Testis (tissue), 3 donors: Measurements from ENCODE around the gene CACNB2. TPM values are rescaled to one million over a fixed set of nuclear protein-coding genes. Genes with fewer than 3 reads are reported as not detected.

Source experiments
- DNase-seq: peaks from one replicate; pipeline ENCODE4 v3.0.0-alpha.2; 2019
- H3K27ac ChIP-seq, 2 donors: fragments of 200-600 bp; sonication (generic); one replicate each; pipeline ENCODE4 v1.5.1; 2019
- H3K27me3 ChIP-seq: fragments of 200-600 bp; sonication (generic); one replicate; pipeline ENCODE4 v1.5.1; 2019
- H3K36me3 ChIP-seq: fragments of 200-600 bp; sonication (generic); one replicate; pipeline ENCODE4 v1.5.1; 2017; ENCODE audit warnings: low read depth; ENCODE audit errors: missing control alignments
- H3K4me1 ChIP-seq: fragments of 200-600 bp; sonication (generic); one replicate; pipeline ENCODE4 v1.5.1; 2019
- H3K4me3 ChIP-seq, 2 donors: fragments of 200-600 bp; sonication (generic); one replicate each; pipeline ENCODE4 v1.5.1; 2017 to 2019
- H3K9me3 ChIP-seq: fragments of 200-600 bp; sonication (generic); one replicate; pipeline ENCODE4 v1.5.1; 2017
- POLR2A ChIP-seq: fragments of 450-650 bp; IDR thresholded peaks from one replicate; pipeline ENCODE4 v1.6.1; 2017; ENCODE audit warnings: antibody characterized with exemption, mild to moderate bottlenecking, moderate library complexity
- WGBS, 2 donors: methylation state at CpG; one replicate each; pipeline ENCODE4 v1.1.5; 2018; 5-methylcytosine and 5-hydroxymethylcytosine counted together
- intact Hi-C: fragments of 100-400 bp; cut with DNase I; formaldehyde crosslinking; loops from one replicate; pipeline ENCODE4 v1.15.1; 2023; ENCODE audit warnings: low total_unique reads
- polyA plus RNA-seq: library from polyadenylated mRNA; stranded (reverse); fragments of 350-450 nt; fragmentation: Illumina TruSeq; extraction: RNeasy Lipid Tissue Mini Kit (QIAGEN cat#74804); gene quantifications from one replicate; pipeline ENCODE4 v1.2.3, GENCODE V29; 2014; ENCODE audit warnings: low read depth, low replicate concordance; ENCODE audit not compliant: insufficient read depth
- total RNA-seq, 2 donors: library from RNA; depleted of rRNA; stranded (reverse); fragments of >200 nt; gene quantifications; one replicate each; pipeline ENCODE4 v1.2.3, GENCODE V29; 2016
- TF ChIP-seq, protein P1 (sequence below), 3 experiments: fragments of 450-650 bp in 2 of 3; fragments of 200-600 bp in 1 of 3; sonication (generic) in 1 of 3; IDR thresholded peaks; one replicate each; pipeline ENCODE4 v1.5.1; 2016 to 2019; ENCODE audit warnings: antibody characterized with exemption in 3 of 3, mild to moderate bottlenecking in 2 of 3, moderate library complexity in 1 of 3

The CACNB2 gene
- total and polyA plus RNA-seq, 3 donors from 2014 or later: 1.3 to 4.8 (median 1.4) TPM

DNA sequence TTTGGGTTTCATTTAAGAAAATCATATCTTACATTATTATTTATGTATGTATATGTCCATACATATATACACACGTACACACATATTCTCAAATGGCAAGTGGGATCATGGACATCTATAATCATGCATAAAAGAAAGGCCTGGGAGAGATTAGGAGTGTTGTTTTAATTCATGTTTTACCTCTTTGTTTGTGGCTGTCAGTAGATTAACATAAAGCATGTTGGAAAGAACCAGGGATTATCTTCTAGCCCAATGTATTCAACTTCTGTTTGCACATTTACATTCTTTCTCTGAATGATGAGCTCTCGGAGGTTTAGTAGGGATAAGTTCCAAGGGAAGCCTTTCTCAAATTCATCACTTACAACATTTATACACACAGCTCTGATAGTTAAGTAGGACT, 319.8 kb downstream of the CACNB2 start:
- TF ChIP-seq, protein P1, sequence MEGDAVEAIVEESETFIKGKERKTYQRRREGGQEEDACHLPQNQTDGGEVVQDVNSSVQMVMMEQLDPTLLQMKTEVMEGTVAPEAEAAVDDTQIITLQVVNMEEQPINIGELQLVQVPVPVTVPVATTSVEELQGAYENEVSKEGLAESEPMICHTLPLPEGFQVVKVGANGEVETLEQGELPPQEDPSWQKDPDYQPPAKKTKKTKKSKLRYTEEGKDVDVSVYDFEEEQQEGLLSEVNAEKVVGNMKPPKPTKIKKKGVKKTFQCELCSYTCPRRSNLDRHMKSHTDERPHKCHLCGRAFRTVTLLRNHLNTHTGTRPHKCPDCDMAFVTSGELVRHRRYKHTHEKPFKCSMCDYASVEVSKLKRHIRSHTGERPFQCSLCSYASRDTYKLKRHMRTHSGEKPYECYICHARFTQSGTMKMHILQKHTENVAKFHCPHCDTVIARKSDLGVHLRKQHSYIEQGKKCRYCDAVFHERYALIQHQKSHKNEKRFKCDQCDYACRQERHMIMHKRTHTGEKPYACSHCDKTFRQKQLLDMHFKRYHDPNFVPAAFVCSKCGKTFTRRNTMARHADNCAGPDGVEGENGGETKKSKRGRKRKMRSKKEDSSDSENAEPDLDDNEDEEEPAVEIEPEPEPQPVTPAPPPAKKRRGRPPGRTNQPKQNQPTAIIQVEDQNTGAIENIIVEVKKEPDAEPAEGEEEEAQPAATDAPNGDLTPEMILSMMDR (IDR thresholded peaks at IDR 0.05): no peak
- TF ChIP-seq POLR2A: no peak
- 93 to 97% methylated on average over 2 of the region's 2 CpGs for WGBS, 2 donors

DNA sequence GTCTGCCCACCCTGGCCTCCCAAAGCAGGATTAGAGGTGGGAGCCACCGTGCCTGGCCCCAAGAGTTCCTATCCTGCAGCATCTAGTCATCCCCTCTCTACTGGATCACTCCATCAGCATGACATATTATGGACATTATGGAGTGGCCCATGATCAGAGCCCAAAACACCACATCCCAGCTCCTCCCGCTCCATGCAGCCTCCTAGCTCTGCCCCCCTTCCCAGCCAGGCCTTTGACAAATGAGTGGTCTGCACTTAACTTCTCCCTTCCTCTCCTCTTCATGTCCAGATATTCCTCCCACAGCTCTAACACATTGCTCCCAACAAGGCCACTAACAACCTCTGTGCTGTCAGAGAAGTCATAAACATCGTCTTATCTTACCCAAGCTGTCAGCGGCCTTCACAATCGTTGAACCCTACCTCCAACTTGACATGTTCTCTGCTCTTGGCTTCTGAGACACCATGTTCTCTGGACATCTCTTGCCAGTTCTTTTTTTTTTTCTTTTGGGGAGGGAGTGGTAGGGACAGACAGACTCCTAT, 323.5 kb downstream of the CACNB2 start:
- no peak for TF ChIP-seq POLR2A
- intact Hi-C loops: no loop called here
- no peaks in the 10 kb centered on the region for H3K4me1 ChIP-seq
- no peak for DNase-seq
- H3K27me3 ChIP-seq: no peaks in the 10 kb centered on the region
- WGBS, 2 donors: 70 to 76% methylated on average over 5 of the region's 5 CpGs
- no peaks in the 10 kb centered on the region for H3K9me3 ChIP-seq
- no peaks in the 10 kb centered on the region for H3K36me3 ChIP-seq
- H3K27ac ChIP-seq: no peak overlapping the region
- no peak overlapping the region for H3K4me3 ChIP-seq

More for the DNA sequence above, 319.8 kb downstream of the CACNB2 start:
- Histone ChIP-seq H3K27ac (no peak overlapping the region), H3K4me1 (no peaks in the 10 kb centered on the region), H3K9me3 (no peaks in the 10 kb centered on the region), H3K36me3 (no peaks in the 10 kb centered on the region), H3K4me3 (no peak overlapping the region), H3K27me3 (no peaks in the 10 kb centered on the region)
- DNase-seq: no peak
- intact Hi-C loops: no loop called here

DNA sequence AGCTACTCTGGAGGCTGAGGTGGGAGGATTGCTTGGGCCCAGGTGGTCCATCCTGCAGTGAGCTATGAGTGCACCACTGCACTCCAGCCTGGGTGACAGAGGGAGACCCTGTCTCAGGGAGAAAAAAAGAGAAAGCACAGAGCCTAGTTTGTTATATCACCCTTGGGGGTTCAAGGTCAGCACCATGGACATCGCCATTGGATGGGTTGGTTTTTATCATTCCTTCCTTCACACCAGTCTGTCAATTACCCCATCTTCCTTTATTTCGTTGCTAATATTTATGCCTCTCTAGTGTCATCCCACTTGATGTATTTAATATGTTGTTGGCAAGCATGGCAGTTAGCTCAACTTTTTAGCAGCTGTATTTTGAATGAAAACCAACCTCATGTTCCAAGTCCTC, 328.9 kb downstream of the CACNB2 start:
- no peak for DNase-seq
- TF ChIP-seq, protein P1 (IDR thresholded peaks at IDR 0.05): no peak
- TF ChIP-seq POLR2A: no peak
- H3K27ac ChIP-seq: no peak overlapping the region
- intact Hi-C loops: no loop called here
- no peaks in the 10 kb centered on the region for H3K36me3 ChIP-seq
- H3K4me3 ChIP-seq: no peak overlapping the region
- H3K27me3 ChIP-seq: no peaks in the 10 kb centered on the region
- WGBS, 2 donors: 78 to 89% methylated on average over 2 of the region's 2 CpGs
- H3K4me1 ChIP-seq: no peaks in the 10 kb centered on the region
- no peaks in the 10 kb centered on the region for H3K9me3 ChIP-seq

DNA sequence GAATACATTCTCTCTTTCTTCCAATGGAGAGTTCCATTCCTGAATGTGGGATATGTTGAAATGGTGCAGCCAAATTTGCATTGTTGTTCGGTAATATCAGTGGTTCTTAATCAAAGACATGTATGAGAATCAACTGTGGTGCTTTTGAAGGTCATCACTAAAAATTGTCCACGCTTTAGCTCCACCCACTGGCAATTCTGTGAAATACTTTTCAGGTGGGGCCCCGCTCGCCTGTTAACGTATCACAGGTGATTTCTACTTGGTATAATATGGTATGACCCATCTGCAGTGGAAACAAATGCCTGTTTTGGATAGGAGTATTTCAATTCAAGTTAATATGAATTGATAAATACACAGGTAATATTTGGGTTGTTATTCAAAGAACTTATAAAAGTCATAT, 332.8 kb downstream of the CACNB2 start:
- TF ChIP-seq, protein P1 (IDR thresholded peaks at IDR 0.05): peak in 2 of 3 experiments; percentile 4 to 21
- TF ChIP-seq POLR2A: no peak
- DNase-seq: no peak
- Histone ChIP-seq H3K4me1 (no peaks in the 10 kb centered on the region), H3K27me3 (no peaks in the 10 kb centered on the region), H3K27ac (peak overlapping the region in 1 of 2 donors; percentile 5), H3K9me3 (no peaks in the 10 kb centered on the region), H3K4me3 (no peak overlapping the region), H3K36me3 (no peaks in the 10 kb centered on the region)
- intact Hi-C loops: no loop called here
- 65 to 78% methylated on average over 5 of the region's 5 CpGs for WGBS, 2 donors

DNA sequence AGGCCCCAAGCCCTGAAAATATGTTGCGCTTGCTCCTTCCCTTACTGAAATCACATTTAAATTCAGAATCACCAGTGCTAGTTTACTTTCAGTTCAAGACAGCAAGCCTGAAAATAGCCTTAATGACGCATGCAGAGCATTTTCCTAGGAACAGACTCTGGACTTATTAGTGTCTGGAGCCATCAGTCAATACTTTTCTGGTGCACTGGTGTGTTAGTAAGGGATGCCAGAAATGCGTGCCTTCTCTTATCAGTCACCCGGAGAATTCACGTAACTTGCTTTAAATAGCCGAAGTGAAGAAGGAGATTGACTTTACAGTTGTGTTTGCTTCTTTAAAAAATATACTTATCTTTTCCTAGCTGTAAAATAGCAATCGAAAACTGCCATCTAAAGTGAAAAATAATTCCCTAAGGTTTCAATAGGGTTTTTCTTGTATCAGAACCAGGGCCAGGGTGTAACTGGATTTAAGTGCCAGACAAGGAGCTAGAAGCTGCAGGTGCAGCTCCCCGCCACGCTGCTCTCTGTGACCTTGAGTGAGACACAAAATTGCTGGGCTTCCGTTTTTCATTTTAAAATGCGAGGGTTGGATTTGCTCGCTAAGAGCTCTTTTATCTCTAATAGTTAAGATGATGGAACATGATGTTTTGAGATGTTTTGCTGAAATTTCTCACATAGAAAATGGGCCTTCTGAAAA, 333.3 kb downstream of the CACNB2 start:
- DNase-seq: peak; percentile 37
- Histone ChIP-seq H3K4me3 (no peak overlapping the region), H3K27ac (peak overlapping the region; percentile 5 to 54), H3K4me1 (no peaks in the 10 kb centered on the region), H3K27me3 (no peaks in the 10 kb centered on the region), H3K9me3 (no peaks in the 10 kb centered on the region), H3K36me3 (no peaks in the 10 kb centered on the region)
- intact Hi-C loops: no loop called here
- 33 to 45% methylated on average over 12 of the region's 12 CpGs for WGBS, 2 donors
- TF ChIP-seq, protein P1 (IDR thresholded peaks at IDR 0.05): no peak
- TF ChIP-seq POLR2A: no peak
